MG63 (cell line): Measurements from ENCODE around the gene TAOK3. TPM values are rescaled to one million over a fixed set of nuclear protein-coding genes. Genes with fewer than 3 reads are reported as not detected.
A peak's percentile ranks its signal among the peaks of the same experiment; 100 is the strongest.
"Not testable (repeated sequence)": the region's sequence is repeated elsewhere in the genome, so short reads cannot be mapped to it uniquely, and the experiment has no call there.

Source experiments
- DNase-seq: peaks from one replicate; pipeline ENCODE4 v3.0.0-alpha.2; 2020
- H3K27me3 ChIP-seq: fragments of 250-450 bp; sonication (Bioruptor Pico); 2 replicates; pipeline ENCODE4 v1.5.1; 2020; ENCODE audit warnings: mild to moderate bottlenecking, moderate library complexity
- H3K36me3 ChIP-seq: fragments of 250-450 bp; sonication (Bioruptor Pico); 2 replicates; pipeline ENCODE4 v1.5.1; 2020; ENCODE audit warnings: mild to moderate bottlenecking, moderate library complexity
- H3K4me3 ChIP-seq: fragments of 250-450 bp; sonication (Bioruptor Pico); 2 replicates; pipeline ENCODE4 v1.5.1; 2020; ENCODE audit warnings: mild to moderate bottlenecking, moderate library complexity
- H3K9me3 ChIP-seq: fragments of 250-450 bp; sonication (Bioruptor Pico); 2 replicates; pipeline ENCODE4 v1.5.1; 2020; ENCODE audit warnings: mild to moderate bottlenecking, moderate library complexity
- total RNA-seq: library from RNA; depleted of rRNA; stranded (reverse); fragments of >200 nt; shearing (Covaris generic); gene quantifications from 2 replicates; pipeline ENCODE4 v1.2.3, GENCODE V29; 2014; ENCODE audit warnings: low replicate concordance; rRNA removed

Gene TAOK3
- total RNA-seq: 17.4 and 24.5 TPM in 2 replicates

GRCh38 chr12:118372541-118373495, at the start of gene TAOK3:
TAOK3 (minus strand) TSS chr12:118372907; CDS start chr12:118255567, 117,340 bp downstream.
- DNase-seq: peak; percentile 98

DNA sequence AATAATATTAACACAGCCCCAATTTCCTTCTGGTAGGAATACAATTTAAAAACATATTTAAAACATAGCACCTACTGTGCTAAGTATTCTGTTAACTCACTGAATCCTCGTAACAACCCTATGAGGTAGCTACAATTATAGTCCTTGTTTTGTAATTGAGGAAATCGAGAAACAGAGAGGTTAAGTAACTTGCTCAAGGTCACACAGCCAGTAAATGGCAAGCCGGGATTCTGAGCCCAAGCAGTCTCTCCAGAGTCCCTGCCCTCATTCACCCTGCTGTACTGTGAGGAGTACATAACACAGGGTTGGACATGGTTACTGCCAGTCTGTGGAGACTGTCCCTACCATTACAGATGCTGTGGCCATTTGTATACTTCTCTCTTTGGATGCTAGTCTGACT, 48.0 kb upstream of the TAOK3 start:
- Histone ChIP-seq H3K27me3 (no peaks in the 10 kb centered on the region), H3K9me3 (no peaks in the 10 kb centered on the region), H3K4me3 (no peak overlapping the region), H3K36me3 (peaks cover 8% of the 10 kb centered on the region)
- no peak for DNase-seq

More at GRCh38 chr12:118372541-118373495, at the start of gene TAOK3:
- peak within 1 kb of the TSS; percentile 98 for H3K4me3 ChIP-seq
- no peaks in the 10 kb centered on the region for H3K9me3 ChIP-seq
- no peaks in the 10 kb centered on the region for H3K27me3 ChIP-seq
- no peaks in the 10 kb centered on the region for H3K36me3 ChIP-seq

DNA sequence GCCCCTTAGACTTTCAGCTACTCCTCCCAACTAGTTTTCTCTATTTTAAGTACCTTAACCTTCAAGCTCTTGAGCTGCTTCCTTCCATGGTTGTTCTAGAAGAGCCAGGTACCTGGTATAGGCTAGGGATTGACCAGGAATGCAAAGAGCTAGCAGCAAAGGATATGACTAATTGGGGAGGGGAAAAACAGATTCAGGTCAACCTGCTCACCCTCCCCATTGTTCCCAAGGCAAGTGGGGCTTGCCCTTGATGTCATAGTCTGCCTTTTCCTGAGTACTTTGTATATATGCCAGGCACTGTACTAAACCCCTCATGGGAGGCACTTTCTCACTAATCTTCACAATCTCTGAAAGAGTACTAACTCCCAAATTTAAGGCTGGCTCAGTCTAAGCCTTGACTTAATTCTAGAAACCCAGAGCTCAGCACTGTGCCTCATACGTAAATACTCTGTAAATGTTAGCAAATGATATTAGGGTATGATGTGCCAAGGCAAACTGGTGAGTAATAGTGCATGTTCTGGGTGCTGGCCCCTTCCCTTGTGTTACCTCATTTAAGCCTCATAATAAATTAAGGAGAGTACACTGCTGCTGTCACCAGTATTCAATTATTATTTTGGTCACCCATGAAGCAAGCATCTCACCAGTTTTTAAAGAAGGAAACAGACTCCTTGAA, 45.8 kb upstream of the TAOK3 start:
- peak; percentile 4 for DNase-seq
- no peaks in the 10 kb centered on the region for H3K9me3 ChIP-seq
- H3K36me3 ChIP-seq: peaks cover 17% of the 10 kb centered on the region
- no peak overlapping the region for H3K4me3 ChIP-seq
- no peaks in the 10 kb centered on the region for H3K27me3 ChIP-seq

DNA sequence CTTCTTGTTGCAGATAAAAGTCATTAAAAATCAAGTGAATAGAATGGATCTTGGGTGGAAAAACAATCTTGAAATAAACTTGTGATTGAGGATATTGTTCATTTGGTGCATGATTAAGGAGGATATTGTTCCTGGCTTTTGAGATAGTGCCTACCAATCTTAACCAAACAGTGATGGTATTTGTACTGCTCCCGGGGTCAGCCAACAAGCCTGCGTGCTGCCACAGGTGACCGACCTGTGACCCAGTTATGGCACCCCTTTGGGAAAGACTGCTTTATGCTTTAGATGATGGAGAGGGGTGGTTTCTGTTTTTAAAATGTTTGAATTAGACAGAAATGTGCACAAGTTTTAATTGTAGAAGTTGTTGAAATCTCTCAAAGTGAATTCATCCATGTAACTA, 45.2 kb upstream of the TAOK3 start:
- DNase-seq: no peak
- no peak overlapping the region for H3K4me3 ChIP-seq
- H3K36me3 ChIP-seq: peaks cover 20% of the 10 kb centered on the region
- no peaks in the 10 kb centered on the region for H3K27me3 ChIP-seq
- H3K9me3 ChIP-seq: no peaks in the 10 kb centered on the region

- Histone ChIP-seq H3K36me3 (peaks cover 51% of the 10 kb centered on the region), H3K27me3 (no peaks in the 10 kb centered on the region), H3K9me3 (no peaks in the 10 kb centered on the region), H3K4me3 (no peak overlapping the region)
- no peak for DNase-seq
Observed at GRCh38 chr12:118409834-118410233, 37.1 kb upstream of the TAOK3 start.

DNA sequence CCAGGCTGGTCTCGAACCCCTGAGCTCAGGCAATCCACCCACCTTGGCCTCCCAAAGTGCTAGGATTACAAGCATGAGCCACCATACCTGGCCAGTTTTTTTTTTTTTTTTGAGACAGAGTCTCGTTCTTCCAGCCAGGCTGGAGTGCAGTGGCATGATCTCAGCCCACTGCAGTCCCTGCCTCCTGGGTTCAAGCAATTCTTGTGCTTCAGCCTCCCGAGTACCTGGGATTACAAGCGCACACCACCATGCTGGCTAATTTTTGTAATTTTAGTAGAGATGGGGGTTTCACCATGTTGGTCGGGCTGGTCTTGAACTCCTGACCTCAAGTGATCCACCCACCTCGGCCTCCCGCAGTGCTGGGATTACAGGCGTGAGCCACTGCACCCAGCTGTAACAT, 35.5 kb upstream of the TAOK3 start:
- H3K36me3 ChIP-seq: peaks cover 54% of the 10 kb centered on the region
- H3K27me3 ChIP-seq, DNase-seq, H3K9me3 ChIP-seq, H3K4me3 ChIP-seq: not testable (repeated sequence)

DNA sequence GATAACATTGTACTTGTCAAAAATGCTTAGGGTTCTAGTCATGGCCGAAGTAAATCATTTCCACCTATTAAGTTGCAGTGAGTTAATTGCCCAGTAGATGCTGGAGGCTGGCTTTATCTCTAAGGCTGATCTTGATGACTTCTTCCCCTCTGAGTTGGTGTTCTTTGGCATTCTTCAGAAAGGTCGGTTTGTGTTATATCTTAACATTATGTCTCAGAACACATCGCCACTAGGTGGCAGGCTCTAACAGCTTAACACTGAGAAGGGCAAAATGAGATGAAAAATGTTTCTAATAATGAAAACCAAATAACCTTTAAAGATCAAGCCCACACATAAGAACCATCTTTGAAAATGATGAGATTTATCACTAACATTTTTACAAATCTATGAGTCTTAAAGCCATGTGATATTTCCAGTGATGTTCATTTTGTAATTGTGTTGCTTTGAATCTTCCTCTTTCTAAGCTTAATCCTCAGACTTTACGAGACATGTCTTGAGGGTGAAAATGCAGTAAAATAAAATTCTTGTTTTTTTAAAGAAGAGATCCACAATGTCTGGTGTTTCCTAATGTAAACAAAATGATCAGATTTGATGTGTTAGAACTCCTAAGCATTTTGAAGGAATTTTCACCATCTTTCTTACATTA, 32.3 kb upstream of the TAOK3 start:
- no peak overlapping the region for H3K4me3 ChIP-seq
- DNase-seq: peak; percentile 31
- H3K36me3 ChIP-seq: peaks cover 58% of the 10 kb centered on the region
- no peaks in the 10 kb centered on the region for H3K27me3 ChIP-seq
- no peaks in the 10 kb centered on the region for H3K9me3 ChIP-seq

GRCh38 chr12:118402251-118402650, 29.5 kb upstream of the TAOK3 start:
- peaks cover 53% of the 10 kb centered on the region for H3K36me3 ChIP-seq
- H3K27me3 ChIP-seq: no peaks in the 10 kb centered on the region
- peak; percentile 70 for DNase-seq
- no peak overlapping the region for H3K4me3 ChIP-seq
- no peaks in the 10 kb centered on the region for H3K9me3 ChIP-seq

GRCh38 chr12:118398940-118399339, 26.2 kb upstream of the TAOK3 start:
- Histone ChIP-seq H3K27me3 (no peaks in the 10 kb centered on the region), H3K9me3 (no peaks in the 10 kb centered on the region), H3K36me3 (peaks cover 54% of the 10 kb centered on the region), H3K4me3 (no peak overlapping the region)
- peak; percentile 4 for DNase-seq

DNA sequence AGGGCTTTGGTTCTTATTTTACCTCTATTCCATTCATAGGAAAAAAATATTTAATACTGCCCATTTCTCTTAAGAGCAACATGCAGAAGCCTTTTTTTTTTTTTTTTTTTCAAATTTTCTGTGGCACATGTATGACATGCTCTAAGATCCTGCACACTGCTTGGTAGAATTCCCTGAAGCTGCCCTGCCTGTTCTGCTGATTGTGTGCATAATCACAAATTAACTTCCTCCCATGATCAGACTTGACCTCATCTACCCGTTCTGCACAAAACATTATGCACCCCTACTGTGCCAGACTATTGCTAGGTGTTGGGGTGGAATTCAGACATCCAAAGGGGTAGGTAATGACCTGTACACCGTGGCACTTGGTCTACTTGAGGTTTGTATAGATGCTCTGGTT, 25.8 kb upstream of the TAOK3 start:
- peaks cover 54% of the 10 kb centered on the region for H3K36me3 ChIP-seq
- no peak for DNase-seq

DNA sequence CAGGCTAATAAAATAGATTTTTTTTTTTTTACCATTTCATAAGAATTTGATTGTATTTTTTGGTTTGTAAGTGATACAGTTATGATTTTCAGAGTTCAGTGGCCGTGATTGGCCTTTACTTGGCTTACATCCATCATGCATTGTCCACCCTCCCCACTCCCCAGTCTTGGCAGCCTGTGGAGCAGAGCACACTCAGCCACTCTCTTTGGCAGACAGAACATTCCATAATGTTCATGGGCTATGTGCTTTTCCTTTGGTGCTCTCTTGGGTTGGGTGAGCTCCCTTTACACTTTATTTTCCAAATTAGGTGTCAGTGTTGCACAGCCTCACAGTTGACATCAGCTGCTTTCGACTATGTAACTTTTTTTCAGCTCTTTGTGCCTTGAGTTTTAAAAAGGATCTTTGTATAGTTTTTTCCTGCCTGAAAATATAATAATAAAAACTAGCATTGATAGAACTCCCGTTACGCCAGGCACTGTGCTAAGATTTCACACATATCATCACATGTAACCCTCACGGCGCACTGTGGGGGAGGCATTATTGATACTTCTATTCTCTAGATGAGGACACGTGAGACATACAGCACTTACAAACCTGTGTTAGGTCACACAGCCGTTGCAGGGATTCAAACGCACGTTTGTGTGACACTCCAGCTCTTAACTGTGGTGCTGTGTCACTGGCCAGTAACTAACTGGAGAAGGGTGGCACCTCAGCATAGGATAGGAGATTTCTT, 25.2 kb upstream of the TAOK3 start:
- no peak for DNase-seq
- no peak overlapping the region for H3K4me3 ChIP-seq
- H3K27me3 ChIP-seq: no peaks in the 10 kb centered on the region
- no peaks in the 10 kb centered on the region for H3K9me3 ChIP-seq
- H3K36me3 ChIP-seq: peaks cover 48% of the 10 kb centered on the region

More for the DNA sequence above, 25.8 kb upstream of the TAOK3 start:
- Histone ChIP-seq H3K9me3 (no peaks in the 10 kb centered on the region), H3K4me3 (no peak overlapping the region), H3K27me3 (no peaks in the 10 kb centered on the region)

DNA sequence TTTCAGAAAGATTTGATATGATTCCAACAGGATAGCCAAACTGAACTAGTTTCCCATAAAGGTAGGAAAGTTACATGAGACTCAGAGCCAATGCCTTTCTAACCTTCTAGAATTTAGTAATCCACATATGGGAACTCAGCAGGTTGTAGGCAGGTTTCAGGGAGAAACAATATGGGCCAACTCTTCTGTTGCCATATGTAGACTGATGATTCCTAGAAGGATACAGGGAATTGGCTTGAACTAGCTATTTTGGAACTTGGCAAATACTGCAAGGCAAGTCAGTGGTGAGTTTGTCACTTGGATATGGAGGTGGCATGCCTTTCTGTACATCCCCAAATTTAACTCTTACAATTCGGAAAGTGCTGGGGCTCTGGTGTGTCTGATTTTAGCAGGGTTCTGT, 19.1 kb upstream of the TAOK3 start:
- Histone ChIP-seq H3K9me3 (no peaks in the 10 kb centered on the region), H3K4me3 (no peak overlapping the region), H3K36me3 (peaks cover 61% of the 10 kb centered on the region), H3K27me3 (no peaks in the 10 kb centered on the region)
- DNase-seq: no peak

DNA sequence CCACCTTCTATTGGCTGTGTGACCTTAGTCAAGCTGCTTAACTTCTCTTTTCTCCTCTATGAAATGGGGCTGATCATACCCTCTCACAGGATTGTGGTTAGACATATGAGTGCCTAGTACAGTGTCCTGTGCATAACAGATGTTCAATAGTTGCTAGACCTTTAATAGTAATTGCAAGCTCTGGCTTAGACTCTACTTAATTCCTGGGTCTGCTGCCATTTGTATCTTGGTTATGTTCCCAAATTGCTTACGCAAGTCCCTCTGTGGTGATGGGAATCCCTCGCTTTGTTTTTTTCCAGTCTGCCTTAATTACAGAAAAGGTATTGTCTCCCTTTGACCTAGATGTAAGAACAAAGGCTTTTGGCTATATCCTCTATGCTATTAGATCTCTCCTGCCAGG, 18.7 kb upstream of the TAOK3 start:
- H3K9me3 ChIP-seq: no peaks in the 10 kb centered on the region
- no peaks in the 10 kb centered on the region for H3K27me3 ChIP-seq
- no peak for DNase-seq
- peaks cover 61% of the 10 kb centered on the region for H3K36me3 ChIP-seq
- no peak overlapping the region for H3K4me3 ChIP-seq

- H3K9me3 ChIP-seq: no peaks in the 10 kb centered on the region
- H3K4me3 ChIP-seq: peak overlapping the region; percentile 84
- peaks cover 18% of the 10 kb centered on the region for H3K36me3 ChIP-seq
- no peaks in the 10 kb centered on the region for H3K27me3 ChIP-seq
- no peak for DNase-seq
Observed at GRCh38 chr12:118377884-118378470, 5.3 kb upstream of the TAOK3 start.

DNA sequence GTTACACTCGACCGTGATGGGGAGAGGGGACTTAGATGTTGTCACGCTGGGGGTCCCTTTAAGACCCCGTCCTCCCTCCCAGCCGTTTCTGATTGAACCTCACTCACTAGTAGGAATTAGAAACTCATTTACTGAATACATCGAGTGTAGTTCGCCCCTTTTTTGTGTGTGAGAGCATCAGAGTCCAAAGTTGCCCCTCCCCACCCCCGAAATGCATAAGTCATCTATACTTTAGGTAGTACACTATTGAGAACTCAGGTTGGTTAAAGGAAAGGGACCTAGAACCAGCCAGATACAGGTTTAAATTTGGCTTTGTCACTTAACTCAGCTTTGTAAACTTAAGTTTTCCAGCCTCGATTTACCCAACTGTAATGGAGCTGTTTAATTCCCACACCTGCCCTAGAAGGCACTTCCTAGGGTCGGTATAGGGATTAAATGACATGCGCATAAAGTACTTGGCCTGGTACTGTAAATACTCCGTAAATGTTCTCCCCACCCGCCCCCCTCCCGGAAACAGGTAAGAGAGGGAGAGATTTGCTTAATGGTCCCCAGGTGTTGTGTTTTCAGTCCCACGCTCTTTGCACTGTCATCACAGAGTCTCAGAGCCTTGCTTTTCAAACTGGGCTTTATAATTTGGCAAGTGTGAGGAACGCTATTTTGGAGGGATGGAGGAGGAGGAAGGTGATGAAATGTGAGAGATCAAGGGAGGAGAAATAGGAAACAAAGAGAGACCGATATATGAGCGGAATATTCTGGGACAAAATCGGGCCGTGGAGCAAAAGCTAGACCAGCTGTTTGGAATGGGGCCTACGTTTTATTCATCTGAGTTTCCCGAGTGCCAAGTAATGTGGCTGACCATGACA, 4.5 kb upstream of the TAOK3 start:
- Histone ChIP-seq H3K4me3 (peak overlapping the region; percentile 84), H3K36me3 (peaks cover 17% of the 10 kb centered on the region), H3K27me3 (no peaks in the 10 kb centered on the region), H3K9me3 (no peaks in the 10 kb centered on the region)
- DNase-seq: no peak
